GM12878 (cell line): ENCODE data around the gene A2ML1. TPM values are rescaled to one million over a fixed set of nuclear protein-coding genes. Genes with fewer than 3 reads are reported as not detected.

Source experiments
- ATAC-seq: fragments of 200-7000 bp; cut with Tn5 transposase; 3 replicates; pipeline ENCODE4 v1.9.1; 2020; ENCODE audit warnings: mild to moderate bottlenecking, moderate library complexity
- BruUV-seq: library from RNA; stranded (reverse); fragments of 400-500 nt; replicated peaks from 2 replicates; lab custom pipeline; 2021; lab: Mats Ljungman, UMichigan
- CTCF ChIA-PET: fragments of 300-600 bp; sonication (Branson Sonifier 250); formaldehyde crosslinking; extraction: SDS; loops from one replicate; lab custom pipeline; 2021; ENCODE audit warnings: inconsistent platforms; lab: Yijun Ruan, JAX
- POLR2A ChIA-PET: fragments of 350-600 bp; formaldehyde crosslinking; extraction: SDS; loops from one replicate; lab custom pipeline; 2021; ENCODE audit warnings: inconsistent platforms; lab: Charles Lee
- RAD21 ChIA-PET: fragments of 300-600 bp; sonication (Branson Sonifier 250); formaldehyde crosslinking; loops from one replicate; lab custom pipeline; 2023; ENCODE audit warnings: antibody characterized with exemption; ENCODE audit not compliant: unreplicated experiment; lab: Charles Lee
- SMC1A ChIA-PET: fragments of 300-600 bp; sonication (Branson Sonifier 250); formaldehyde crosslinking; loops from one replicate; lab custom pipeline; 2023; ENCODE audit not compliant: unreplicated experiment, uncharacterized antibody; lab: Charles Lee
- DNase-seq: peaks from one replicate; pipeline ENCODE4 v3.0.0-alpha.2; 2011; ENCODE audit warnings: low read depth, low spot score
- FAIRE-seq: peaks from 3 replicates; lab custom pipeline; 2011; peaks lifted over from hg19 to GRCh38; lab: Jason Lieb, UNC
- H2AFZ ChIP-seq: 2 replicates; pipeline ENCODE4 v1.6.0; 2011; ENCODE audit warnings: low read depth, low read length, control low read depth; ENCODE audit not compliant: control insufficient read depth
- H3K27ac ChIP-seq: 2 replicates; pipeline ENCODE4 v1.5.1; 2011; ENCODE audit warnings: control low read depth; ENCODE audit not compliant: control insufficient read depth, insufficient read depth
- H3K27me3 ChIP-seq, 2 experiments: replicated peaks in 1 of 2; 2 replicates each; pipeline versions ENCODE4 v1.6.0 to v1.6.1; 2011; ENCODE audit warnings: low read length in 1 of 2; ENCODE audit not compliant: control insufficient read depth in 2 of 2, insufficient read depth in 2 of 2
- H3K36me3 ChIP-seq, 2 experiments: 2 replicates each; pipeline ENCODE4 v1.5.1; 2011; ENCODE audit warnings: low read length in 1 of 2; ENCODE audit not compliant: control insufficient read depth in 2 of 2, insufficient read depth in 2 of 2
- H3K4me1 ChIP-seq: 2 replicates; pipeline ENCODE4 v1.6.1; 2011; ENCODE audit warnings: mild to moderate bottlenecking, low read length, moderate library complexity, mixed read lengths; ENCODE audit not compliant: control insufficient read depth, insufficient read depth
- H3K4me2 ChIP-seq: 2 replicates; pipeline ENCODE4 v1.6.0; 2011; ENCODE audit warnings: control low read depth; ENCODE audit not compliant: control insufficient read depth, insufficient read depth
- H3K4me3 ChIP-seq: fragments of 200-600 bp; sonication (generic); 2 replicates; pipeline ENCODE4 v1.5.1; 2016
- H3K79me2 ChIP-seq: 2 replicates; pipeline ENCODE4 v1.6.0; 2011; ENCODE audit warnings: low read length; ENCODE audit not compliant: control insufficient read depth, insufficient read depth
- H3K9ac ChIP-seq: 2 replicates; pipeline ENCODE4 v1.8.0; 2011; ENCODE audit warnings: low read length, control low read depth, mixed read lengths; ENCODE audit not compliant: control insufficient read depth, insufficient read depth
- H3K9me3 ChIP-seq: replicated peaks from 3 replicates; pipeline ENCODE4 v1.5.1; 2011; ENCODE audit warnings: mild to moderate bottlenecking, low read length; ENCODE audit not compliant: control insufficient read depth, insufficient read depth
- H4K20me1 ChIP-seq: 2 replicates; pipeline ENCODE4 v1.6.0; 2011; ENCODE audit not compliant: control insufficient read depth, insufficient read depth
- RAD21 ChIP-seq: IDR thresholded peaks from 2 replicates; pipeline ENCODE4 v1.6.1; 2011; ENCODE audit warnings: mild to moderate bottlenecking, low read depth, low read length, moderate library complexity; ENCODE audit not compliant: insufficient read depth
- SMC3 ChIP-seq: IDR thresholded peaks from 2 replicates; pipeline ENCODE4 v1.6.1; 2011; ENCODE audit warnings: low read length, improper control_type of control experiment, borderline replicate concordance
- TCF12 ChIP-seq: IDR thresholded peaks from 2 replicates; pipeline ENCODE4 v1.6.1; 2011; ENCODE audit warnings: low read depth, mild to moderate bottlenecking, low read length
- YBX1 ChIP-seq: fragments of 450-650 bp; IDR thresholded peaks from 2 replicates; pipeline ENCODE4 v1.6.1; 2016; ENCODE audit warnings: antibody characterized with exemption
- WGBS: methylation state at CpG from one replicate; pipeline ENCODE4 v1.1.6; 2016; ENCODE audit warnings: low lambda C conversion rate; ENCODE audit not compliant: insufficient replicate concordance, insufficient coverage; ENCODE audit errors: missing lambda C conversion rate; 5-methylcytosine and 5-hydroxymethylcytosine counted together
- in situ Hi-C: fragments of 300-500 bp; cut with MboI; formaldehyde crosslinking; loops from 9 replicates; pipeline ENCODE4 v1.14.3; 2018; ENCODE audit warnings: mixed read lengths
- intact Hi-C: fragments of 100-400 bp; cut with micrococcal nuclease; formaldehyde crosslinking; loops from one replicate; pipeline ENCODE4 v1.14.2; 2022; ENCODE audit not compliant: unreplicated experiment
- polyA plus RNA-seq, 11 experiments: library from polyadenylated mRNA; depleted of rRNA in 4 of 11; unstranded in 6 of 11; stranded (reverse) in 5 of 11; fragments of >200 nt; fragmentation: Nextera tagmentation in 4 of 11; fragmentation: Illumina TruSeq in 1 of 11; extraction: Ambion mirVana in 4 of 11; extraction: Trizol in 1 of 11; gene quantifications; 1 replicate in 1 of 11; 2 replicates in 10 of 11; pipeline versions ENCODE4 v1.2.1 to v1.2.3, GENCODE V29; 2011 to 2016; ENCODE audit warnings: inconsistent platforms in 2 of 11, missing spikeins in 2 of 11, low read depth in 1 of 11
- total RNA-seq, 4 experiments: library from RNA; depleted of rRNA in 3 of 4; stranded (reverse); fragments of >200 nt in 3 of 4; fragmentation: Illumina TruSeq in 1 of 4; extraction: Trizol in 1 of 4; gene quantifications; 2 replicates each; pipeline versions ENCODE4 v1.2.1 to v1.2.3, GENCODE V29; 2013 to 2021
- TF ChIP-seq, protein P1 (sequence below), 3 experiments: IDR thresholded peaks in 2 of 3; conservative IDR thresholded peaks in 1 of 3; 2 replicates each; pipeline ENCODE4 v1.5.1; 2011; ENCODE audit warnings: low read depth in 3 of 3, low read length in 3 of 3, mild to moderate bottlenecking in 3 of 3, control low read depth in 2 of 3, moderate library complexity in 2 of 3, inconsistent platforms in 1 of 3, mixed read lengths in 1 of 3; ENCODE audit not compliant: control insufficient read depth in 2 of 3, insufficient read depth in 1 of 3; ENCODE audit errors: extremely low read depth in 1 of 3

The A2ML1 gene
- total and polyA plus RNA-seq, 10 of the 15 experiments (the other 5 are each of a cell fraction or from before 2014, with no cell fraction given): not detected

DNA sequence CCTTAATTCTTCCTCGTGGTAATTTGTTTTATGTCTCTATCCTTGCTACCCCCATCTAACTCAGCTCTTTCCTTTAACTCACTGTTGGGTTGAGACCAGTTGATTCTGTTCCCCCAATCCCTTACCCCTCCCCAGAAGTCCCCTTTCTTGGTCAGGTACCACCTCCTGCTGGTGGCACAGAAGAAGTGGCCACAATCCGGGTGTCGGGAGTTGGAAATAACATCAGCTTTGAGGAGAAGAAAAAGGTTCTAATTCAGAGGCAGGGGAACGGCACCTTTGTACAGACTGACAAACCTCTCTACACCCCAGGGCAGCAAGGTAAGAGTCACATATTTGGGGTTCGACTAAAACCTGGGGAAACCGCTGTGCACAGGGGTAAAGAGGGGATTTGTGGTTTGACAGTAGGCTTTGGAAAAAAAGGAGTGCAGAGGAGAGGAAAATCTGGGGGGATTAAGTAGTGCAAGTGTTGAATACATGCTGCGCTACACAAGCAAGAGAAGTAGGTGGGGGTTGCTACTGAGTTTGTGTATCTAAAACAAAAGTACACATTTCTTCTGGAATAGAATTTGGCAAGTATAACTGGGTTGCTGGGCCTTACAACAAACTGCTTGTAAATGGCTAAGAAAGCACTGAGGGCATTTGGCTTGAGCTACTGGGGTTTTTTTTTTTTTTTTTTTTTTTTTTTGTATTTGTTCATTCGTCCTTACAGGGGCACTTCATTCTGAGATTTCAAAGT, 1.3 kb downstream of the A2ML1 start:
- in situ Hi-C loops: no loop called here

More for the DNA sequence above, 1.3 kb downstream of the A2ML1 start:
- Histone ChIP-seq H3K4me3 (no peak overlapping the region), H3K4me2 (no peak overlapping the region), H3K79me2 (no peaks in the 10 kb centered on the region), H3K9ac (no peak overlapping the region), H4K20me1 (no peaks in the 10 kb centered on the region), H3K4me1 (no peaks in the 10 kb centered on the region), H3K36me3 (no peaks in the 10 kb centered on the region), H3K9me3 (no peaks in the 10 kb centered on the region), H3K27ac (no peak overlapping the region), H2AFZ (no peak overlapping the region), H3K27me3 (0 out of 4 replicates have a peak, but pooled peaks cover 0 to 3% of the 10 kb centered on the region in 2 experiments)
- no TSS peak for BruUV-seq
- SMC1A ChIA-PET: interaction anchor here (1.6 kb wide), 1 partner anchor 66 kb away, joined by 6 read pairs; no protein-coding TSS in a partner anchor
- FAIRE-seq (no peak), DNase-seq (no peak), ATAC-seq (no peak)
- POLR2A ChIA-PET: no interaction called here
- RAD21 ChIA-PET: interaction anchor here (0.6 to 1.0 kb wide), 3 partner anchors 163 to 215 kb away, joined by 3 read pairs; no protein-coding TSS in a partner anchor
- TF ChIP-seq YBX1 (no peak), SMC3 (peak; percentile 40; the same call in 1 of the 2 replicates), TCF12 (no peak), RAD21 (peak; percentile 70)
- TF ChIP-seq, protein P1, sequence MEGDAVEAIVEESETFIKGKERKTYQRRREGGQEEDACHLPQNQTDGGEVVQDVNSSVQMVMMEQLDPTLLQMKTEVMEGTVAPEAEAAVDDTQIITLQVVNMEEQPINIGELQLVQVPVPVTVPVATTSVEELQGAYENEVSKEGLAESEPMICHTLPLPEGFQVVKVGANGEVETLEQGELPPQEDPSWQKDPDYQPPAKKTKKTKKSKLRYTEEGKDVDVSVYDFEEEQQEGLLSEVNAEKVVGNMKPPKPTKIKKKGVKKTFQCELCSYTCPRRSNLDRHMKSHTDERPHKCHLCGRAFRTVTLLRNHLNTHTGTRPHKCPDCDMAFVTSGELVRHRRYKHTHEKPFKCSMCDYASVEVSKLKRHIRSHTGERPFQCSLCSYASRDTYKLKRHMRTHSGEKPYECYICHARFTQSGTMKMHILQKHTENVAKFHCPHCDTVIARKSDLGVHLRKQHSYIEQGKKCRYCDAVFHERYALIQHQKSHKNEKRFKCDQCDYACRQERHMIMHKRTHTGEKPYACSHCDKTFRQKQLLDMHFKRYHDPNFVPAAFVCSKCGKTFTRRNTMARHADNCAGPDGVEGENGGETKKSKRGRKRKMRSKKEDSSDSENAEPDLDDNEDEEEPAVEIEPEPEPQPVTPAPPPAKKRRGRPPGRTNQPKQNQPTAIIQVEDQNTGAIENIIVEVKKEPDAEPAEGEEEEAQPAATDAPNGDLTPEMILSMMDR (IDR thresholded peaks at IDR 0.05 in 2 of 3, conservative IDR thresholded peaks at IDR 0.05 in 1 of 3; ENCODE audit: control insufficient read depth in 2 of 3, extremely low read depth in 1 of 3, insufficient read depth in 1 of 3, low read depth in 3 of 3, low read length in 3 of 3): peak; percentile 3 to 32 (median 19); a peak in 2 of 6 replicates
- intact Hi-C loops: loop anchor here (5.0 kb wide), 2 partner anchors 141 to 281 kb away; partner anchors contain the start of gene CLEC4E
- CTCF ChIA-PET: interaction anchor here (0.6 to 2.7 kb wide), 5 partner anchors 51 to 279 kb away, joined by 3 to 11 read pairs (median 5); no protein-coding TSS in a partner anchor
- 62% methylated on average over 8 of the region's 8 CpGs for WGBS
